ENCODE results near the gene NOC2L. TPM values are rescaled to one million over a fixed set of nuclear protein-coding genes. Genes with fewer than 3 reads are reported as not detected.

Gene NOC2L
- total and polyA plus RNA-seq, 2 donors (not counting 1 experiment from before 2014, with no cell fraction given) = 34.1 to 61.1 TPM

DNA sequence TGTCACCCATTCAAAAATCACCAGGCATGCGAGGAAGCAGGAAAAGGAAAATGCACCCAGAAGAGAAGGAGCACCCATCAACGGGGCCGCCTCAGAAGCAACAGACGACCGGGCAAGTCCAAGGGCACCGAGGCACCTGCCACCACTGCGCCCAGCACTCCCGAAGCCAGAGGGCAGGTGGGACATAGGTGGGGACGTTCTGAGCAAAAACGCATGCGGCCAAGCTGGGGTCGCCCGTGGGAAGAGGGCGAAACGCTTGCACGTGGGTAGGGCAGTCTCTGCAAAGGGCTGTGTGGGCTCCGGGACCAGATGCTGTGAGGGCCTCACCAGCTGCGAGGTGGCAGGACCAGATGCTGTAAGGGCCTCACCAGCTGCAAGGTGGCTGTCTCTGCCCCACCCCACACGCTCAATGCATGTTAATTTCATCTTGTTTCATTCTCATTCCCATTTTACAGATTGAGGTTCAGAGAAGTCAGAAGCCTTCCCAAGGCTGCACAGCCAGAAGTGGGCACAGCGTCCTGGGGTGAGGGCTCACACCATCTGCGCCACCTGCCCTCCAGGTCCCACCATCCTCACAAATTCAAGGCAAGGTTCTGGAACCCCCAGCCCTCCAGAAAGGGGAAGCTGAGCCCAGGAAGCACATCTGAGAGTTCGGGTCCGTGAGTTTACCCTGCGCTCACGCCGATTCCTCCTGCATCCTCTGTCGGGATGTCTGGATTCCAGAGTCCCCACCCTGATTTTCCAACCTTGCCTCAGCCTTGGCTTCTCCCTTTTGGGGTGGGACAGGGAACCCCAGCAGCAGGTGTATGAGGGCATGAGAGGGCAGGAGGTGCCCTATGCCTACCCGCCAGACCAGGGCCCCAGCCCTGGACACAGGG is 43.5 kb downstream of the NOC2L start:
- no peak overlapping the region for H3K4me2 ChIP-seq (ENCODE audit: extremely low read depth, insufficient read depth, low read length)
- TF ChIP-seq CTCF (conservative IDR thresholded peaks at IDR 0.05 in 1 of 2, IDR thresholded peaks at IDR 0.05 in 1 of 2; ENCODE audit: low read depth in 1 of 2, low read length in 2 of 2) (no peak), EZH2 (IDR thresholded peaks at IDR 0.05; ENCODE audit: low read length, missing control alignments) (no peak)
- H3K9me3 ChIP-seq (ENCODE audit: control insufficient read depth, insufficient read depth, low read depth, low read length) = no peaks in the 10 kb centered on the region
- DNase-seq (ENCODE audit: low read depth in 2 of 2) = no peak
- H3K4me3 ChIP-seq (replicated peaks in 1 of 4; ENCODE audit: control extremely low read depth in 1 of 4, insufficient read depth in 1 of 4, low read depth in 3 of 4, low read length in 4 of 4) = no peak overlapping the region
- H3K36me3 ChIP-seq (ENCODE audit: control insufficient read depth, insufficient read depth, low read length) = no peaks in the 10 kb centered on the region
- no peaks in the 10 kb centered on the region for H3K4me1 ChIP-seq (ENCODE audit: control insufficient read depth, extremely low read depth, insufficient read depth, low read length)
- H3K79me2 ChIP-seq (ENCODE audit: control insufficient read depth, insufficient read depth, low read length) = no peaks in the 10 kb centered on the region
- H3K27me3 ChIP-seq (ENCODE audit: control insufficient read depth, insufficient read depth, low read length) = peaks cover 49% of the 10 kb centered on the region
- H4K20me1 ChIP-seq (ENCODE audit: control insufficient read depth, extremely low read depth, insufficient read depth, low read length) = no peaks in the 10 kb centered on the region
- H3K27ac ChIP-seq (ENCODE audit: insufficient read depth, low read length) = no peak overlapping the region
- no peak overlapping the region for H3K9ac ChIP-seq (ENCODE audit: insufficient read depth, low read length)
- no peak overlapping the region for H2AFZ ChIP-seq (ENCODE audit: low read length)

DNA sequence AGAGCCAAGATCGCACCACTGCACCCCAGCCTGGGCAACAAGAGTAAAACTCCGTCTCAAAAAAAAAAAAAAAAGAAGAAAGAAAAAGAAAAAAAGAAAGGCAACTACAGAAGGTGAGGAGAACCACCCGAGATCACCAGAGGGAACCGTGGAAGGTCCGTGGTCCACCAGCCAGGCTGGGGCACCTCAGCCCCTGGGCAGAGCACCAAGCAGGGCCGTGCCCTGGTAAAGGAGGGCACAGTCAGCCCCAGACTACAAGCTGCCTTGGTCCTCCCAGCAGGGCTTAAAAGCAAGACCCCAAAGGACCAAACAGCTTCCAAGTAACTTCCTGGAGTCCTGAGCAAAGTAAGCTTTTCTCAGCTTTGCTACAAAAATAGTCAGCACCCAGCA is 44.2 kb downstream of the NOC2L start:
- no peaks in the 10 kb centered on the region for H4K20me1 ChIP-seq (ENCODE audit: control insufficient read depth, extremely low read depth, insufficient read depth, low read length)
- no peaks in the 10 kb centered on the region for H3K9me3 ChIP-seq (ENCODE audit: control insufficient read depth, insufficient read depth, low read depth, low read length)
- no peaks in the 10 kb centered on the region for H3K36me3 ChIP-seq (ENCODE audit: control insufficient read depth, insufficient read depth, low read length)
- no peak overlapping the region for H3K4me2 ChIP-seq (ENCODE audit: extremely low read depth, insufficient read depth, low read length)
- H3K4me3 ChIP-seq (replicated peaks in 1 of 4; ENCODE audit: control extremely low read depth in 1 of 4, insufficient read depth in 1 of 4, low read depth in 3 of 4, low read length in 4 of 4) = no peak overlapping the region
- TF ChIP-seq EZH2 (IDR thresholded peaks at IDR 0.05; ENCODE audit: low read length, missing control alignments) (no peak), CTCF (conservative IDR thresholded peaks at IDR 0.05 in 1 of 2, IDR thresholded peaks at IDR 0.05 in 1 of 2; ENCODE audit: low read depth in 1 of 2, low read length in 2 of 2) (no peak)
- no peaks in the 10 kb centered on the region for H3K79me2 ChIP-seq (ENCODE audit: control insufficient read depth, insufficient read depth, low read length)
- no peaks in the 10 kb centered on the region for H3K4me1 ChIP-seq (ENCODE audit: control insufficient read depth, extremely low read depth, insufficient read depth, low read length)
- no peak overlapping the region for H3K27ac ChIP-seq (ENCODE audit: insufficient read depth, low read length)
- H3K27me3 ChIP-seq (ENCODE audit: control insufficient read depth, insufficient read depth, low read length) = peaks cover 46% of the 10 kb centered on the region
- no peak overlapping the region for H3K9ac ChIP-seq (ENCODE audit: insufficient read depth, low read length)
- H2AFZ ChIP-seq (ENCODE audit: low read length) = no peak overlapping the region
- no peak for DNase-seq (ENCODE audit: low read depth in 2 of 2)

GRCh38 chr1:914131-914890 is 44.7 kb downstream of the NOC2L start:
- Histone ChIP-seq H4K20me1 (ENCODE audit: control insufficient read depth, extremely low read depth, insufficient read depth, low read length) (no peaks in the 10 kb centered on the region), H3K9ac (ENCODE audit: insufficient read depth, low read length) (no peak overlapping the region), H3K9me3 (ENCODE audit: control insufficient read depth, insufficient read depth, low read depth, low read length) (no peaks in the 10 kb centered on the region), H3K27ac (ENCODE audit: insufficient read depth, low read length) (no peak overlapping the region), H3K4me3 (replicated peaks in 1 of 4; ENCODE audit: control extremely low read depth in 1 of 4, insufficient read depth in 1 of 4, low read depth in 3 of 4, low read length in 4 of 4) (no peak overlapping the region), H3K36me3 (ENCODE audit: control insufficient read depth, insufficient read depth, low read length) (no peaks in the 10 kb centered on the region), H3K27me3 (ENCODE audit: control insufficient read depth, insufficient read depth, low read length) (peaks cover 42% of the 10 kb centered on the region), H3K79me2 (ENCODE audit: control insufficient read depth, insufficient read depth, low read length) (no peaks in the 10 kb centered on the region), H2AFZ (ENCODE audit: low read length) (no peak overlapping the region), H3K4me2 (ENCODE audit: extremely low read depth, insufficient read depth, low read length) (no peak overlapping the region), H3K4me1 (ENCODE audit: control insufficient read depth, extremely low read depth, insufficient read depth, low read length) (no peaks in the 10 kb centered on the region)
- DNase-seq (ENCODE audit: low read depth in 2 of 2) = no peak
- no peak for TF ChIP-seq CTCF (conservative IDR thresholded peaks at IDR 0.05 in 1 of 2, IDR thresholded peaks at IDR 0.05 in 1 of 2; ENCODE audit: low read depth in 1 of 2, low read length in 2 of 2)
- TF ChIP-seq EZH2 (IDR thresholded peaks at IDR 0.05; ENCODE audit: low read length, missing control alignments) = no peak
